ENCODE results near the gene MUC6. TPM values are rescaled to one million over a fixed set of nuclear protein-coding genes. Genes with fewer than 3 reads are reported as not detected.

The MUC6 gene
- total and polyA plus RNA-seq, 10 of the 15 experiments (the other 5 are each of a cell fraction or from before 2014, with no cell fraction given), result 0.03 TPM; not detected in 8

GRCh38 chr11:1010551-1011319, 25.8 kb downstream of the MUC6 start:
- CTCF ChIA-PET, result no interaction called here
- H3K9ac ChIP-seq (ENCODE audit: control insufficient read depth, insufficient read depth, low read length), result no peak overlapping the region
- FAIRE-seq, result no peak

More at GRCh38 chr11:1010551-1011319, 25.8 kb downstream of the MUC6 start:
- no peaks in the 10 kb centered on the region for H3K9me3 ChIP-seq (replicated peaks; ENCODE audit: control insufficient read depth, insufficient read depth, low read length)
- no peak overlapping the region for H3K4me3 ChIP-seq
- intact Hi-C loops (cut with micrococcal nuclease; ENCODE audit: unreplicated experiment) (no loop called here), in situ Hi-C loops (cut with MboI) (no loop called here)
- no peak overlapping the region for H2AFZ ChIP-seq (ENCODE audit: control insufficient read depth, low read depth, low read length)
- no peaks in the 10 kb centered on the region for H3K4me1 ChIP-seq (ENCODE audit: control insufficient read depth, insufficient read depth, low read length)
- H3K27me3 ChIP-seq (replicated peaks in 1 of 2; ENCODE audit: control insufficient read depth in 2 of 2, insufficient read depth in 2 of 2, low read length in 1 of 2), result no peaks in the 10 kb centered on the region
- TF ChIP-seq WRNIP1 (IDR thresholded peaks at IDR 0.05; ENCODE audit: borderline replicate concordance, low read depth, low read length) (no peak), ZNF592 (IDR thresholded peaks at IDR 0.05) (no peak)
- peaks cover 8 to 10% of the 10 kb centered on the region in 2 experiments; a peak in 3 of 4 replicates for H3K36me3 ChIP-seq (ENCODE audit: control insufficient read depth in 2 of 2, insufficient read depth in 2 of 2, low read length in 1 of 2)
- WGBS (ENCODE audit: insufficient coverage, insufficient replicate concordance, low lambda C conversion rate, missing lambda C conversion rate), result 87% methylated on average over 35 of the region's 35 CpGs
- DNase-seq (ENCODE audit: low read depth, low spot score) (no peak), ATAC-seq (no peak)
- ChIA-PET RAD21 (ENCODE audit: unreplicated experiment) (no interaction called here), POLR2A (no interaction called here), SMC1A (ENCODE audit: uncharacterized antibody, unreplicated experiment) (no interaction called here)
- BruUV-seq (replicated peaks), result no TSS peak
- no peak overlapping the region for H3K4me2 ChIP-seq (ENCODE audit: control insufficient read depth, insufficient read depth)
- H3K79me2 ChIP-seq (ENCODE audit: control insufficient read depth, insufficient read depth, low read length), result no peaks in the 10 kb centered on the region
- H4K20me1 ChIP-seq (ENCODE audit: control insufficient read depth, insufficient read depth), result no peaks in the 10 kb centered on the region
- H3K27ac ChIP-seq (ENCODE audit: control insufficient read depth, insufficient read depth), result no peak overlapping the region
